ENCODE data around the gene SNRK. TPM values are rescaled to one million over a fixed set of nuclear protein-coding genes. Genes with fewer than 3 reads are reported as not detected.

SNRK gene
- 10 to 100 TPM; 53.7 to 56.8 (median 54.1) TPM for polyA plus RNA-seq (ENCODE audit: insufficient read length in 3 of 3)

- peak; percentile 54 to 73 (median 69) for DNase-seq (ENCODE audit: low read depth in 3 of 3, low spot score in 2 of 3)
Observed at GRCh38 chr3:43286115-43286840, at the start of gene SNRK. Gene SNRK (plus strand): TSS chr3:43286540. CDS start chr3:43303204, 16,664 bp downstream.

GRCh38 chr3:43238801-43239200 is 47.5 kb upstream of the SNRK start:
- no peak for DNase-seq (ENCODE audit: low read depth in 3 of 3, low spot score in 2 of 3)

- no peak for DNase-seq (ENCODE audit: low read depth in 3 of 3, low spot score in 2 of 3)
Observed at GRCh38 chr3:43239755-43240154, 46.6 kb upstream of the SNRK start.

- DNase-seq (ENCODE audit: low read depth in 3 of 3, low spot score in 2 of 3), result no peak
Observed at GRCh38 chr3:43243590-43244587, 42.5 kb upstream of the SNRK start.

GRCh38 chr3:43244694-43245093 is 41.6 kb upstream of the SNRK start:
- no peak for DNase-seq (ENCODE audit: low read depth in 3 of 3, low spot score in 2 of 3)

GRCh38 chr3:43246976-43247375 is 39.4 kb upstream of the SNRK start:
- no peak for DNase-seq (ENCODE audit: low read depth in 3 of 3, low spot score in 2 of 3)

GRCh38 chr3:43247561-43248184 is 38.7 kb upstream of the SNRK start:
- no peak for DNase-seq (ENCODE audit: low read depth in 3 of 3, low spot score in 2 of 3)

- no peak for DNase-seq (ENCODE audit: low read depth in 3 of 3, low spot score in 2 of 3)
Observed at GRCh38 chr3:43248185-43248583, 38.2 kb upstream of the SNRK start.

- no peak for DNase-seq (ENCODE audit: low read depth in 3 of 3, low spot score in 2 of 3)
Observed at GRCh38 chr3:43248973-43249372, 37.4 kb upstream of the SNRK start.

GRCh38 chr3:43249405-43249804 is 36.9 kb upstream of the SNRK start:
- DNase-seq (ENCODE audit: low read depth in 3 of 3, low spot score in 2 of 3), result no peak

GRCh38 chr3:43253294-43253693 is 33.0 kb upstream of the SNRK start:
- DNase-seq (ENCODE audit: low read depth in 3 of 3, low spot score in 2 of 3), result no peak

GRCh38 chr3:43254125-43254524 is 32.2 kb upstream of the SNRK start:
- DNase-seq (ENCODE audit: low read depth in 3 of 3, low spot score in 2 of 3), result no peak

GRCh38 chr3:43255662-43256061 is 30.7 kb upstream of the SNRK start:
- no peak for DNase-seq (ENCODE audit: low read depth in 3 of 3, low spot score in 2 of 3)

GRCh38 chr3:43256714-43257461 is 29.5 kb upstream of the SNRK start:
- DNase-seq (ENCODE audit: low read depth in 3 of 3, low spot score in 2 of 3), result no peak

- no peak for DNase-seq (ENCODE audit: low read depth in 3 of 3, low spot score in 2 of 3)
Observed at GRCh38 chr3:43257850-43258249, 28.5 kb upstream of the SNRK start.

GRCh38 chr3:43259626-43260025 is 26.7 kb upstream of the SNRK start:
- no peak for DNase-seq (ENCODE audit: low read depth in 3 of 3, low spot score in 2 of 3)

GRCh38 chr3:43260412-43260811 is 25.9 kb upstream of the SNRK start:
- DNase-seq (ENCODE audit: low read depth in 3 of 3, low spot score in 2 of 3), result no peak

GRCh38 chr3:43262194-43262593 is 24.1 kb upstream of the SNRK start:
- DNase-seq (ENCODE audit: low read depth in 3 of 3, low spot score in 2 of 3), result no peak

GRCh38 chr3:43266451-43266850 is 19.9 kb upstream of the SNRK start:
- DNase-seq (ENCODE audit: low read depth in 3 of 3, low spot score in 2 of 3), result no peak

GRCh38 chr3:43266995-43267394 is 19.3 kb upstream of the SNRK start:
- no peak for DNase-seq (ENCODE audit: low read depth in 3 of 3, low spot score in 2 of 3)

All from right renal cortex interstitium (tissue), 3 donors.